AG04449 (cell line): ENCODE results near the gene ANXA6.

Source experiments
- CTCF ChIA-PET: fragments of 350-600 bp; formaldehyde crosslinking; extraction: SDS; loops from one replicate; lab custom pipeline; 2021; ENCODE audit warnings: antibody characterized with exemption; lab: Yijun Ruan, JAX
- POLR2A ChIA-PET: fragments of 400-600, 350-600 bp; formaldehyde crosslinking; extraction: SDS; loops from one replicate; lab custom pipeline; 2020; ENCODE audit warnings: antibody characterized with exemption, inconsistent platforms; lab: Yijun Ruan, JAX
- DNase-seq: peaks from one replicate; pipeline ENCODE4 v3.0.0-alpha.2; 2010; ENCODE audit warnings: low read depth, low spot score
- H3K4me3 ChIP-seq: 2 replicates; pipeline ENCODE4 v1.5.1; 2011; ENCODE audit warnings: low read depth, mild to moderate bottlenecking, control low read depth, low read length
- CTCF ChIP-seq: IDR thresholded peaks from one replicate; pipeline ENCODE4 v1.5.1; 2011; ENCODE audit warnings: mild to moderate bottlenecking, moderate library complexity, low read length, control low read depth, inconsistent platforms; ENCODE audit not compliant: insufficient read depth; ENCODE audit errors: missing control alignments

The ANXA6 gene

DNA sequence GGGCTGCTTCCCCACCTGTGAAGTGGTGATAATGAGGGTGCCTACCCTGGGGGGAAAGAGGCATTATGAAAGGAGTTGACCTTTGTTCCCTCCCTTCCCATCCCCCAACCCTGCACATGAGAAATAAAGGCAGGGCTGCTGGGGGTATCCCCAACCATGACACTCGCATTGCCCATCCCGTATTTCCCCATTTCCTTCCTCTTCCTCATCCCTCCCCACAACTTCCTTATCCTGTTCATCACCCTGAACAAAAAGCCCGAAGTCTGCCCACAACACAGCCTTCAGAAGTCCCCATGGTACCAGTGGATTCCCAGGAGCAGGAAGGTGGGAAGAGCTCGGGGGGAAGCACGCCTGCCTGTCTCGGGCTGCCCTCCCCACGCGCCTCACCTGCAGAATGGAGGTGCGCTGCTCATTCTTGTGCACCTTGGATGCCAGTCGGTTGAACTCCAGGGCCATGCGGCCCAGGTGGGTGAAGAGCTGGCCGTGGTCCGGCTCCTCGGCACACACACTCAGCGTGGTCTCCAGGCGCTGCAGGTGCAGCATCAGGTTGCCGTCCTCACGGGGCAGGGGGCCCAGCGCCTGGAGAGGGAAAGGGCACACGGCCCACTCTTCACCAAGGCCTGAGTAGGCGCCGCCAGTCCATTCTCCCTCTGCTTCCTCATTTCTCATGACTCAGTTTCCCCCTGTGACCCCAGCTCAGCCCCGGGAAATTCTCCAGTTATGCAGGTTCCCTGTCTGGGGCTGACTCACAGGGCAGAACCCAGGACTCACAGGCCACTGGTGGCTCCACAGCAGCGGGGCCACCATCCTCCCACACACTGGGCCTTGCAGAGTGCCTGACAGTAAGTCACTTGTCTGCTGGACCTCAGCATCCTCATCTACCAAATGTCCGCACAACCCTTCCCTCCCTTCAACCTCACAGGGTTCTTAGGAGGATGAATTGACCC is 100.9 kb downstream of the ANXA6 start:
- CTCF ChIA-PET: interaction anchor here (11.4 to 27.5 kb wide), 3 partner anchors 5 to 59 kb away, joined by 317 to 1128 read pairs (median 317); no protein-coding TSS in a partner anchor
- H3K4me3 ChIP-seq: no peak overlapping the region
- no peak for DNase-seq
- TF ChIP-seq CTCF: no peak
- POLR2A ChIA-PET: no interaction called here

DNA sequence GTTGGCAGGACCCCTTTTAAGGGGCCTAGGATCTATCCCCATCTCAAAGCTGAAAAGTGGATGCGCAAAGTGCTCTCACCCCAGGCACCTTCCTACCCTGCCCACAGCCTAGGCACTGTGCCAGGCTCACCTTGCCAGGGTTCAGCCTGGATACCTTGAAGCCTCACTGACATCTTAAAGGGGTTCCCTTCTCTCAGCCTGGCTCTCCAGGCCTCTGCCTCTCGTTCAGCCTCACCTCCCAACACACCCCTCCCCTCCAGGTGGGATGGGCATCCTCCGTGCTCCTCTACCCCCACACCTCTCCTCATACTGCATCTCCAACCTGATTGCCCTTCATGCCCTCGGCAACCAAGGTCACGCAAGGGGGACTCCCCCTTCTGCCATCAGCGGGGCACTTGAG is 102.2 kb downstream of the ANXA6 start:
- CTCF ChIA-PET: interaction anchor here (0.6 to 27.5 kb wide), 7 partner anchors 4 to 110 kb away, joined by 3 to 1128 read pairs (median 229); no protein-coding TSS in a partner anchor
- H3K4me3 ChIP-seq: no peak overlapping the region
- no peak for TF ChIP-seq CTCF
- POLR2A ChIA-PET: no interaction called here
- DNase-seq: no peak

DNA sequence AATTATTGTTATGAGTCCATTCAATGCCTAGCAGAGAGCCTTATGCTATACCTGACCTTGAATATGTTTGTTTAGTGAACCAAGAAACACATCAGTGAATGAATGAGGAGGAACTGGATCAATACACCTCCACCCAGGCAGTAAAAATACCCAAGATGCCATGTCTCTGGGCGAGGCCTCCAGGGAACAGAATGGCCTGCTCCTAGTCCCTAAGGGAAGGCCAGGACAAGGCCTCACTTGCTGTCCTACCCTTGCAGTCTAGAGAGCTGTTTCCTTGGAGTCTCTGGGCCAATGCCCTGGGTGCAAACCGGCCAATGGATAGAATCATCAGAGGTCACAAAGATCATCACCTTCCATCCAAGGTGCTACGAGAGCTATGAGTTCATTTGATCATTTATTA is 102.9 kb downstream of the ANXA6 start:
- POLR2A ChIA-PET: no interaction called here

GRCh38 chr5:151053796-151054462 is 103.7 kb downstream of the ANXA6 start:
- CTCF ChIA-PET: interaction anchor here (2.0 to 27.5 kb wide), 6 partner anchors 10 to 111 kb away, joined by 6 to 1128 read pairs (median 197); no protein-coding TSS in a partner anchor
- H3K4me3 ChIP-seq: no peak overlapping the region
- POLR2A ChIA-PET: no interaction called here

More for the DNA sequence above, 102.9 kb downstream of the ANXA6 start:
- H3K4me3 ChIP-seq: no peak overlapping the region
- TF ChIP-seq CTCF: no peak
- CTCF ChIA-PET: interaction anchor here (1.1 to 27.5 kb wide), 5 partner anchors 11 to 111 kb away, joined by 3 to 1128 read pairs (median 229); no protein-coding TSS in a partner anchor
- no peak for DNase-seq

DNA sequence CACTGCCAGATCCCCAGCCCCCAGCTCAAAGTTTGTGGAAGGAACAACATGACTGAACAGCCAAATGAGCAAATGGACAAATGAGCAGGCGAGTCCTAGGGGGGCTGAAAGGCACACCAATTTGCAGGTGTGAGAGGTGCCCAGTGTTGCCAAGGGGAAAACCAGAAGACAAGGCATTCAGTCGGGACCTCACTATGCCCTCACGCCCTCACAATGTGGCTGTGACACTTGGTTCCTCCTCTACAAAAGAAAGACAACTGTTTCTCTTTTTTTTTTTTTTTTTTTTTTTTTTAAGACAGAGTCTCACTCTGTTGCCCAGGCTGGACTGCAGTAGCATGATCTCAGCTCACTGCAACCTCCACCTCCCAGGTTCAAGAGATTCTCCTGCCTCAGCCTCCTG is 104.7 kb downstream of the ANXA6 start:
- TF ChIP-seq CTCF: no peak
- ChIA-PET POLR2A (interaction anchor here (1.6 kb wide), 1 partner anchor 40 kb away, joined by 5 read pairs; no protein-coding TSS in a partner anchor), CTCF (interaction anchor here (1.1 to 27.5 kb wide), 16 partner anchors 9 to 117 kb away, joined by 3 to 1128 read pairs (median 12); partner anchors contain the start of genes ANXA6 and TNIP1)
- DNase-seq: no peak
- no peak overlapping the region for H3K4me3 ChIP-seq

More at GRCh38 chr5:151053796-151054462, 103.7 kb downstream of the ANXA6 start:
- no peak for TF ChIP-seq CTCF
- DNase-seq: no peak
